ENCODE measurements around the gene ATCAY.

- no peak for TF ChIP-seq CTCF (conservative IDR thresholded peaks at IDR 0.05; ENCODE audit: low read depth, low read length)
- no peak for TF ChIP-seq EZH2 (IDR thresholded peaks at IDR 0.05; ENCODE audit: low read length, unreplicated experiment)
These were observed 52.7 kb downstream of the ATCAY start, which contains the start of gene NMRK2 for GRCh38 chr19:3932931-3933810.
